GM21367 (cell line): Measurements from ENCODE around the gene RNF212B.
"Not testable (repeated sequence)": the region's sequence is repeated elsewhere in the genome, so short reads cannot be mapped to it uniquely, and the experiment has no call there.

ENCODE experiments used
- ATAC-seq: cut with Tn5 transposase; IDR thresholded peaks from one replicate; pipeline ENCODE4 v1.9.1; 2021; ENCODE audit not compliant: unreplicated experiment

The RNF212B gene

DNA sequence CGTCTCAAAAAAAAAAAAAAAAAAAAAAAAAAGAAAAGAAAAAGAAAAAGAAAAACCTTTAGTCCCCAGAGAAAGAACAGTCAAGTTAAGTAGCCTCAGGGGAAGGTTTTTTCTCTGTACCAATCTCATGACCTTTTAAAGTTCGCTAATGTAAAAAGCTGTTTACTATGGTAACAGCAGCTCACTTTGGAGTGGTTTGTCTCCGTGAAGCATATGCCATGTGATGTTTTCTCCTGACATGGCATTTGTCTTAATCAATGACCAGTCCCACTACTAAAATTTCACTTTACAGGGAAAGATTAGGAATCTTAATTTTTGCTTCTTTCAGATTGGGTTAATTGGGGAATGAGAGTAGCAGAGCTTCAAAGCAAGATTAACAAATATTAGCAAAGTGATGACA, 4.3 kb downstream of the RNF212B start:
- no peak for ATAC-seq

DNA sequence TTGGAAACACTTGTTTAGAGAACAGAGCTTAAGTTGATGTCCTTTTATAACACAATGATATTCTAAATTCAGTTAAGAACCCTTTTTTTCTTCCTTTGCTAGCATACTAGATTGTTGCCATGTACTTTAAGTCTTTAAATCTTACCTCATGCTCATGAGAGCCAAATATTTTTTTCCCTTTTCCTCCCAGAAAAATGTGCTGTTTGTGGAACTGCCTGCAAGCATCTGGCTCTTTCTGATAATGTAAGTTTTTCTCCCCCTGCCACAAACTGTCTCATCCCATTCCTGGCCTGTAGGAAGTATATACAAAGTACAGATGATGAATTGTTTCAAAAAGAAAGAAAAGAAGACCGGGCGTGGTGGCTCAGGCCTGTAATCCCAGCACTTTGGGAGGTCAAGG, 5.3 kb downstream of the RNF212B start:
- ATAC-seq, result no peak

DNA sequence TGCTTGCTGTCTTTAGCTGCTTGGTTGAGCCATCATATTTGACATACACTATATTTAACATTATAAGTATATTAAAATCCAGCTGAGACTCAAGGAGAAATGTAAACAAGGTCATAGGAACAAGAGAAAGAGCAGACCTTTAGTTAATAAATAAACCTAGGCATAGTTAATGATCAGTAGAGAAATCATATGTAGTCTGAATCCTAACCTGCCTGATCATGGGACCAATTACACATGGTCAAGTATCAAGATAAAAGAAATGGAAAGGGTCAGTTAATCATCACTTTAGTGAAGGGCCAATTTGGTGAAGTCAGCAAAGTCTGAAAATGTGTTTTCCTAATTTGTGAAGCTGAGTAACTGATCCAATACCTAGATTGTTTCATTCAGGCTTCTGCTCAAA, 7.5 kb downstream of the RNF212B start:
- ATAC-seq, result no peak

GRCh38 chr14:23248601-23249000, 10.9 kb downstream of the RNF212B start:
- ATAC-seq, result no peak

- no peak for ATAC-seq
These were observed 12.1 kb downstream of the RNF212B start for GRCh38 chr14:23249824-23250223.

GRCh38 chr14:23252006-23252405, 14.3 kb downstream of the RNF212B start:
- ATAC-seq, result no peak

DNA sequence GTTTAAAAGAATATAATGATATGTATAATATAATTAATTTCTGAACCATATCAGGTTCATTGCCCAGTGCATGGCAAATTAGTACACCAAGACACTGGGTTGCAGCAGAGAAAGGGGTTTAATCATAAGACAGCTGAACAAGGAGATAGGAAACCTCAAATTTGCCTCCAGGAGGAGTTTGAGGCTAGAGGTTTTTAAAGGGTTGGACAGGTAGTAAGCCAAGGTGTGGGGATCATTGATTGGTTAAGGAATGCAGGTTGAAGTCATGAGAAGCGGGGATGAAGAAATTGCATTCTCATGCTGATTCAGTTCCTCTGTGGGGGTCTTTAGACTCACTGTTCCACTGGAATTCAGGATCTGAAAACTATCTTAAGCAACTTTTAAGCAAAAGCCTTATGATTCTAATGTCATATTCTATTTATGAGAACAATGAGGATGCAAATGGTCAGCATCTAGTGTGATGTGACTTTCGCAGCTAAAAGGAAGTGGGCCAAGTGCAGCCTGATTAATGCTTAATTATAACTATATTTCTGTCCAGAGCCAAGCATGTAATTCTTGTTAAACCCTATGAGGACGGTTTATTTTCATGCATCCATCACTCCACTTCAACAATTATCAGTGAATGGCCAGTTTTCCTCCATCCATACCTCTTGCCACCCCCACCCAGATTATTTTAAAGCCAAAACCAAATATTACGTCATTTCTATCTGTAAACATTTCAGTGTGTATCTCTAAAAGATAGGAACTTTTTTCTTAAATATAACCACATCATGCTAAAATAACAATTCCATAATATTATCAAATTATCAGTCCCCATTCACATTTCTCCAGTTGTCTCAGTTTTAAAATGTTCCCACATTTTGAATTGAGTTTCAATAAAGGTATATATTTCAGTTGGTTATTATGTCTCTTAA, 14.9 kb downstream of the RNF212B start:
- no peak for ATAC-seq

GRCh38 chr14:23258256-23258655, 20.5 kb downstream of the RNF212B start:
- ATAC-seq, result no peak

DNA sequence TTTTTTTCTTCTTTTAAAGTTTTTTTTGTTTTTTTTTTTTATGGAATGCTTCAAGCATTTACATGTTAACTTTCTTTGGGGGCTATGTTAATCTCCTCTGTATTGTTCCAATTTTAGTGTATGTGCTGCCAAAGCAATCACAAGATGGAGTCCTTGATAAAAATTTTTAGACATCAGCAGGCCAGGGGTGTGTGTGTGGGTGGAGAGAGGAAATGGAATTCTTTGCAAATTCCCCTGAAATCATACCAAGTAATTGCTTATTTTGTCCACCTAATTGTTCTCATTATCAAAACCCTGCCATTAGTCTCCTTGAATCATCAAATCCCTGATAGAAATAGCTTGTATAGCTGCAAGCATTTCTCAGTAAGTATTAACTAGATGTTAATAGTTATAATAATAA, 21.7 kb downstream of the RNF212B start:
- ATAC-seq, result no peak

DNA sequence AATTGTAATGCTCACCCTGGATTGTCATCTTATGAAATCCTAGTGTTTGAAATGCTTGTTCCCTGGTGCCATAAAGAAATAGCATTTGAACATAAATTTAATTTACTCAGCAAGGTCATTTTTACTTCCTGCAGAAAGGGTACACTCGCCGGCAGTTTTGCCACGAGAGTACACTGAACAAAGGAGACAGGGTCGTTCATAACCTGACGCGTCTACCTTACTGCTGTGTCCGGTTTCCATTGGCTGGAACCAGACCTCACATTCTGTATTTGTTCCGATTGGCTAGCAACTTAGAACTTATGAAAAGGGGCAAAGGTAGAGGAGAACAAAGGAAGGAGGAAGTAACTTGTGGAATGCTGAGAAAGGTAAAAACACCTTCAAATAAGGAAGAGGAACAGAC, 23.1 kb downstream of the RNF212B start:
- not testable (repeated sequence) for ATAC-seq

- no peak for ATAC-seq
These were observed 31.5 kb downstream of the RNF212B start for GRCh38 chr14:23269193-23269592.

GRCh38 chr14:23275412-23275811, 37.7 kb downstream of the RNF212B start:
- ATAC-seq, result no peak

DNA sequence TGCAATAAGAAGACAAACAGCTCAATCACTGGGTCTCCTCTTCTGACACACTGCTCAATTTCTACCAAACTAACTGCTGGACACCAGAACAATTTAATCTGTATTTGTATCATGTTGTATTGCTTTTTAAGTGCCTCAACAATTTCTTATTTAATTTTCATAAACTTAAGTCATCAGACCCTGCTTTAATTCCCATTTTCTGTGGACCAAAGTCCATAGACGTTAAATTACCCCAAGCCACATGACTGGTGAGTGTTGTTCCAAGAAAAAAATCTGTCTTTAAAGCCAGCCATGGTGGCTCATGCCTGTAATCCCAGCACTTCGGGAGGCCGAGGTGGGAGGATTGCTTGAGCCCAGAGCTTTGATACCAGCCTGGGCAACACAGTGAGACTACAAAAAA, 39.5 kb downstream of the RNF212B start:
- ATAC-seq, result no peak

GRCh38 chr14:23277928-23278327, 40.2 kb downstream of the RNF212B start:
- ATAC-seq, result not testable (repeated sequence)

DNA sequence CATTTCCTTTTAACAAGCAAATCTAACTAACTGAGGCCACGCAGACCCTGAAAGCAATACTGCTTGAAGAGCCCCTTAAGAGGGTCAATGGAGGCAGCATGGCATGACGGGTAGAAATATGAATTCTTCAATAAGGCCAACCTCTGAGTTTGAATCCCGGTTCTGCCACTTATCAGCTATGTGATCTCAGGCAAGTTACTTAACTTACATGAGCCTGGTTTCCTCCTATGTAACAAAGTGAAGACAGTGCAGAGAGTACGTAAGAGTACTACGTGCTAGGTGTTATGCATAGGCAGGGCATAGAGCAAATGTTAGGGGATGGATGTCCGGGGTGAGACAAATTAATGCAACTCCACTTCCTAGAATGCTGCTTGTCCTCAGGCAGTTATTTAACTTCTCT, 43.5 kb downstream of the RNF212B start:
- ATAC-seq, result no peak

GRCh38 chr14:23284654-23285529, 47.2 kb downstream of the RNF212B start:
- ATAC-seq, result no peak

- ATAC-seq, result peak; percentile 18
These were observed 47.8 kb downstream of the RNF212B start for GRCh38 chr14:23285530-23286019.

DNA sequence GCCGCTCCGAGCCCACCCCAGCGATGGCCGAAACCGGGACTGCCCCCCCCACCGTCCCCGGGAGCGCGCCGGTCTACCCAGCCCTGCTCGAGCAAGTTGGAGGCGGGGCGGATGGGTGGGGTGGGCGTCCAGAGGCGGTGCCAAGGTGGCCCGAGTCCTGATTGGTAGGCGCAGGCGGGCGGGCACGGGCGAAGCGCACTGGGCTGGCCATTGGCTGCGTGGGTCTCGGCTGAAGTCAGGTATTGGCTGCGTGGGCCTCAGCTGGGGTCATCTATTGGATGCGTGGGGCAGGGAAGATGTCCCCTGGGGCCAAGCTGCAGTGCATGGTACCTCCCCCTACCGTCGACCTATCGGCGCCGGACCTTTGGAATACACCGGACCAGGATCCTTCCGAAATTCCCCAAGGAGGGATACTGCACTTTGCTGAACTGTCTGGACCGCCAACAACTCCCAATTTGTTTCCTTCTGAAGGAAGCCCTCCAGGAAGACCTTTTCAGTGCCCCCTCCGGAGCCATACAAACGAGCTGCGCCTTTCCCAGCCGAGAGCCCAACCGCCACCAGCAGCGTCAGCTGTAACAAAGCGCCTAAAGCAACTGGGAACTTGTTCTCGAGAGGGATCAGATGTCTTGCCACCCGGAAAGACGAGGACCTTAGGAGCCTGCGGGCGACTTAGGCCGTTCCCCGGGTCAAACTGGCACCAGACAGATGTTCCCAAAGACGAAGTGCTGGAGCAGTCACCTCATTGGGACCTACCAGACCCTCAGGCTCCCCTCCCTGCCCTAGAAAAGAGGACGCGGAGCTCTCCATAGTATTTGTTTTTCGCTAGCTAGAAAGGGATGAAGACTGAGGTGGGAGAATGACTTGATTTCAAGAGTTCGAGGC, 48.5 kb downstream of the RNF212B start, which contains the start of gene HOMEZ:
Gene HOMEZ, minus strand, starts transcription at position 113 of the 882 bp plus-strand sequence. CDS start 180 bp downstream, outside the sequence.
- ATAC-seq, result peak; percentile 96

DNA sequence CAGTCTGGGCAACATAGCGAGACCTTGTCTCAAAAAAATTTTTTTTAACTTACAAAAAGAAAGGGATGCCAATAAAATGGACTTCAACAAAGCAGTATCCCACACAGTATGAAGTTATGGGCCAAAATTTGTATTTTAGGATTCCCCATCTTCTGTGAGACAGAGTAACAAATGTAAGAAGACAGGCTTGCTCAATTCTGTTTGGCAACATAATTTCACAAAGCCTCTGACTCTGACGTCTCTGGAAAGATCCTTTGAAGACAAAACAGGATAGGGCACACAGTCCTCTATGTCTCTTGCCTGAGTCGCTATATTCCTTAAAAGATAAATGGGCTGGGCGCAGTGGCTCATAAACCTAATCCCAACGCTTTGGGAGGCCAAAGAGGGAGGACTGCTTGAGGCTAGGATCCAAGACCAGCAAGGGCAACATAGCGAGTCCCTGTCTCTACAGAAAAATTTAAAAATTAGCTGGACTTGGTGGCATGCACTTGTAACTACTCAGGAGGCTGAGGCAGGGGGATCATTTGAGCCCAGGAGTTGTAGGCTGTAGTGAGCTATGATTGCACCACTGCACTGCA, 49.3 kb downstream of the RNF212B start:
- no peak for ATAC-seq
